ENCODE measurements around the gene FAM120AOS.
"Not testable (repeated sequence)": the region's sequence is repeated elsewhere in the genome, so short reads cannot be mapped to it uniquely, and the experiment has no call there.

The FAM120AOS gene

GRCh38 chr9:93466416-93467061, 13.2 kb upstream of the FAM120AOS start:
- DNase-seq: no peak

GRCh38 chr9:93465855-93466254, 12.5 kb upstream of the FAM120AOS start:
- DNase-seq: no peak

GRCh38 chr9:93464876-93465275, 11.5 kb upstream of the FAM120AOS start:
- DNase-seq: no peak

- DNase-seq: no peak
These were observed 11.0 kb upstream of the FAM120AOS start for GRCh38 chr9:93464395-93464794.

GRCh38 chr9:93463638-93464248, 10.4 kb upstream of the FAM120AOS start:
- DNase-seq: no peak

- DNase-seq: no peak
These were observed 8.4 kb upstream of the FAM120AOS start for GRCh38 chr9:93461821-93462220.

GRCh38 chr9:93461414-93461743, 8.0 kb upstream of the FAM120AOS start:
- DNase-seq: no peak

GRCh38 chr9:93460689-93461413, 7.5 kb upstream of the FAM120AOS start:
- DNase-seq: no peak

GRCh38 chr9:93459432-93459847, 6.1 kb upstream of the FAM120AOS start:
- DNase-seq: no peak

- DNase-seq: no peak
These were observed 5.3 kb upstream of the FAM120AOS start for GRCh38 chr9:93458712-93459111.

GRCh38 chr9:93457006-93457405, 3.6 kb upstream of the FAM120AOS start:
- no peak for DNase-seq

GRCh38 chr9:93456504-93456903, 3.1 kb upstream of the FAM120AOS start:
- no peak for DNase-seq

GRCh38 chr9:93456022-93456421, 2.6 kb upstream of the FAM120AOS start:
- no peak for DNase-seq

- DNase-seq: no peak
These were observed 703 bp downstream of the FAM120AOS start for GRCh38 chr9:93452710-93453046.

- peak; percentile 38 for DNase-seq
These were observed 1.3 kb downstream of the FAM120AOS start for GRCh38 chr9:93451849-93452709.

GRCh38 chr9:93450945-93451815, 2.2 kb downstream of the FAM120AOS start, which contains the start of gene FAM120A:
Gene FAM120A, plus strand, starts transcription at chr9:93451685. Its CDS starts 231 bp downstream, at chr9:93451916.
- DNase-seq: peak; percentile 74

- DNase-seq: no peak
These were observed 5.7 kb downstream of the FAM120AOS start for GRCh38 chr9:93447655-93448054.

GRCh38 chr9:93446073-93446472, 7.3 kb downstream of the FAM120AOS start:
- DNase-seq: no peak

- no peak for DNase-seq
These were observed 12.3 kb downstream of the FAM120AOS start for GRCh38 chr9:93440896-93441580.

GRCh38 chr9:93439301-93439700, 14.1 kb downstream of the FAM120AOS start:
- not testable (repeated sequence) for DNase-seq

GRCh38 chr9:93437996-93438395, 15.4 kb downstream of the FAM120AOS start:
- no peak for DNase-seq

Data from activated gamma-delta T cell (primary cell).